Karpas-422 (cell line): Measurements from ENCODE around the gene CCSER1. TPM values are rescaled to one million over a fixed set of nuclear protein-coding genes. Genes with fewer than 3 reads are reported as not detected.
"Not testable (repeated sequence)": the region's sequence is repeated elsewhere in the genome, so short reads cannot be mapped to it uniquely, and the experiment has no call there.

ENCODE experiments used
- DNase-seq: peaks from one replicate; pipeline ENCODE4 v3.0.0-alpha.2; 2015
- H2AFZ ChIP-seq: fragments of 200-600 bp; sonication (generic); 2 replicates; pipeline ENCODE4 v1.6.1; 2014; ENCODE audit warnings: antibody characterized with exemption, low read length, mixed read lengths
- H3K27ac ChIP-seq: fragments of 200-600 bp; sonication (generic); 2 replicates; pipeline ENCODE4 v1.5.1; 2014; ENCODE audit warnings: mild to moderate bottlenecking, low read length, moderate library complexity
- H3K27me3 ChIP-seq: fragments of 200-600 bp; sonication (generic); 2 replicates; pipeline ENCODE4 v1.6.1; 2014; ENCODE audit warnings: low read length, mixed read lengths
- H3K36me3 ChIP-seq: fragments of 200-600 bp; sonication (generic); 2 replicates; pipeline ENCODE4 v1.6.1; 2014; ENCODE audit warnings: low read length, mixed read lengths; ENCODE audit not compliant: insufficient read depth
- H3K4me1 ChIP-seq: fragments of 200-600 bp; sonication (generic); 2 replicates; pipeline ENCODE4 v1.6.1; 2014; ENCODE audit warnings: mild to moderate bottlenecking, low read length, mixed read lengths
- H3K4me2 ChIP-seq: fragments of 200-600 bp; sonication (generic); 2 replicates; pipeline ENCODE4 v1.6.1; 2014; ENCODE audit warnings: low read length, low read depth, mild to moderate bottlenecking; ENCODE audit not compliant: poor library complexity, severe bottlenecking
- H3K4me3 ChIP-seq: fragments of 200-600 bp; sonication (generic); 2 replicates; pipeline ENCODE4 v1.5.1; 2014; ENCODE audit warnings: mild to moderate bottlenecking, antibody characterized with exemption, low read length, mixed read lengths
- H3K79me2 ChIP-seq: fragments of 200-600 bp; sonication (generic); 2 replicates; pipeline ENCODE4 v1.6.1; 2014; ENCODE audit warnings: mild to moderate bottlenecking, low read length, mixed read lengths
- H3K9ac ChIP-seq: fragments of 200-600 bp; sonication (generic); 2 replicates; pipeline ENCODE4 v1.6.0; 2014; ENCODE audit warnings: low read length
- H3K9me2 ChIP-seq: fragments of 200-600 bp; sonication (generic), shearing (Covaris generic); replicated peaks from 2 replicates; pipeline ENCODE4 v1.6.0; 2014; ENCODE audit warnings: mild to moderate bottlenecking, low read length, moderate library complexity; ENCODE audit not compliant: insufficient read depth
- H3K9me3 ChIP-seq: fragments of 300-700, 200-600 bp; sonication (generic); 2 replicates; pipeline ENCODE4 v1.6.1; 2014; ENCODE audit warnings: low read length, mixed read lengths
- H4K20me1 ChIP-seq: fragments of 200-600 bp; sonication (generic); 2 replicates; pipeline ENCODE4 v1.6.1; 2014; ENCODE audit warnings: mild to moderate bottlenecking, antibody characterized with exemption, low read length, low read depth; ENCODE audit not compliant: insufficient read depth
- total RNA-seq: library from RNA; depleted of rRNA; stranded (reverse); fragments of >200 nt; shearing (Covaris generic); gene quantifications from 2 replicates; pipeline ENCODE4 v1.2.3, GENCODE V29; 2014; ENCODE audit warnings: low replicate concordance

CCSER1 gene
- total RNA-seq, 1 experiment from 2014 or later: 3.6 TPM

DNA sequence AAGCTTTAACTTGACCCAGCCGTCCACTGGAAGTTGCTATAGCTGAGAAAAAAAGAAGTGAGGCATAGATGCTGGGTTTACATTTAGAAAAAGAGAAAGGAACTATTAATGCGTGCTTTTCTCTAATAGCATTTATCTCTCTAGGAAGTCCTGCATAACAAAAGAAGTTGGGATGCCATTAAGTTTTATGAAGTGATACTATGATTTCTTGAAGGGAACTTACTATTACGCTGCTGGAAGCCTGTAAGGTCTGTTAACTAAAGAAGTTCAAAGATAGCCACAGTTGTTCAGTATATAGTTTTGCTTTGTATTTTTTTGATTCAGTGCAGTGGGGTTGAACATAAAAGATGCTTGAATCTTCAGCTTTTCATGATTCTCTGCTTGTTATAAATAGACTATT lies 203.4 kb downstream of the CCSER1 start:
- H3K36me3 ChIP-seq: no peaks in the 10 kb centered on the region
- no peaks in the 10 kb centered on the region for H4K20me1 ChIP-seq
- no peak overlapping the region for H3K27ac ChIP-seq
- H3K9ac ChIP-seq: no peak overlapping the region
- no peaks in the 10 kb centered on the region for H3K79me2 ChIP-seq
- H3K27me3 ChIP-seq: no peaks in the 10 kb centered on the region
- no peak for DNase-seq
- H2AFZ ChIP-seq: no peak overlapping the region
- no peaks in the 10 kb centered on the region for H3K9me2 ChIP-seq
- H3K4me2 ChIP-seq: no peak overlapping the region
- no peaks in the 10 kb centered on the region for H3K9me3 ChIP-seq
- H3K4me3 ChIP-seq: no peak overlapping the region
- H3K4me1 ChIP-seq: no peaks in the 10 kb centered on the region

DNA sequence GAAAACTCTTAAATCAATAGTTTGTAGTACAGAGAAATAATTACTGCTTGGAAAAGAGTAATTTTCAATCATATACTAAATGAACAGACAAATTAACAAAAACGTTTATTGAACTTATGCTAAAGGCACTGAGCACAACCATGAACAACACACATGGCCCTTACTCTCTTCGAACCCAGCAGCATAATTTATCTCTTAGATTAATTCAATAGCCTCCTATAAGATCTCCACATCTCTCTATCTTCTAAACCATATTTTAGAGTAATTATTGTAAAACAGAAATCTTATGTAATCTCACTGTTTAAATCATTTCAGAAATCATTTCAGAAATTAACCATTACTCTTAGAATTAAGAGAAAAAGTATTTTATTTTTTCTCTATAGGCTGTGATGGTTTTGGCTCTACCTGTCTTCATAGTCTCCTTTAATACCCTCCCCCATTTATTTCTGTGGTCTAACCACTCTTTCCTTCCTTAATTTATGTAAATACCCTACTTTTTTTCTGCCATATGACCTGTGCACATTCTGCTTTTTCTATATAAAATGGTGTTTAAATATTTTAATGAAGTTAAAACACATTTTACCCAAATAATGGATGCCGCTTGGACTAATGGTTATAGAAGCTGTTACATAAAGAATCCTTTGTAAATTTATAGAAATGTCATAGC lies 218.5 kb downstream of the CCSER1 start:
- H3K36me3 ChIP-seq: no peaks in the 10 kb centered on the region
- no peaks in the 10 kb centered on the region for H3K9me2 ChIP-seq
- no peak overlapping the region for H3K9ac ChIP-seq
- H4K20me1 ChIP-seq: no peaks in the 10 kb centered on the region
- no peaks in the 10 kb centered on the region for H3K27me3 ChIP-seq
- DNase-seq: no peak
- H3K27ac ChIP-seq: no peak overlapping the region
- no peak overlapping the region for H3K4me2 ChIP-seq
- H3K4me1 ChIP-seq: no peaks in the 10 kb centered on the region
- H3K4me3 ChIP-seq: no peak overlapping the region
- no peak overlapping the region for H2AFZ ChIP-seq
- no peaks in the 10 kb centered on the region for H3K79me2 ChIP-seq
- H3K9me3 ChIP-seq: no peaks in the 10 kb centered on the region

DNA sequence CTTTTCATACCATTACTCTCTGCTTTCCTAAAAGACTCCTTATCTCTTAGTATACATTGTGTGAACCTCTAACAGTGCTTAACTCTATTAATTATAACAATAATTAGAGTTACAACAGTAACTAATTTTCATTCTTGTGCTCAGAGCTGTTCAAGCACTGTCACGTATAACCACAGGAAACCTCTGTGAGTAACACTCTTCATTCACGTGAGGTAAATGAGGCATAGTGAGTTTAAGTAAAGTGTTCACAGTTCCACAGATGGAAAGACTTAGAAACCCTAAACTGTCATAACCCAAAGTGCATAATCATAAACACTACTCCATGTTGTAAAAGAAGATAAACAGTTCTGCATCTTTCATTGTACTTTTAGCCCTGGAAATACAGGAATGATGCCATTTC lies 222.4 kb downstream of the CCSER1 start:
- Histone ChIP-seq H3K4me1 (no peaks in the 10 kb centered on the region), H3K27me3 (no peaks in the 10 kb centered on the region), H3K79me2 (no peaks in the 10 kb centered on the region), H3K4me2 (no peak overlapping the region), H2AFZ (no peak overlapping the region), H4K20me1 (no peaks in the 10 kb centered on the region), H3K9ac (no peak overlapping the region), H3K4me3 (no peak overlapping the region), H3K9me3 (no peaks in the 10 kb centered on the region), H3K9me2 (no peaks in the 10 kb centered on the region), H3K27ac (no peak overlapping the region), H3K36me3 (no peaks in the 10 kb centered on the region)
- DNase-seq: no peak

DNA sequence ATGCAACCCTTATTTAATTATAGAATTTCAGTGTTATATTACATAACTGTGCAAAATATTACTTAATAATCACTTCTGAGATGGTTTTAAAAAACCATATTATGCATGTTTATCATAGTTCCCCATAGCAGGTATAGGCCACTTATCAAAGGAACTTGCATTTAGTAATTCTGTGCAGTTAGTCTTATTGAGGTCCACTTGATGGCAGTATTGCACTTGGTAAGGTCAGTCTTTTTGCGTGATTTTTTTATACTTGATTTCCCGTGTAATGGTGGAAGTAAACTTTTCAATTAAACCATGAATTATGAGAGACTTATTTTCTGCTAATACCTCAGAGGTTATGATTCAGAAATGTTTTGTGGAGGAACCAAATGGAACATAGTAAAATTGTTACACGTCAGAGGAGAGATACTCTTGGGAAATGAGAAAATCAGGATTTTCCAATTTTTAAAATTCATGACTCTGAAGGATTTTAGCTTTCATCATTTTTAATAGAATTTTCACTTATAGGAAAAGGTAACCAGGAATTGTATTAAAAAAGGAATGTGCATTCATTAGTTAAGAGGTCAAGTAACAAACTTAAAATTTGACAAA lies 230.0 kb downstream of the CCSER1 start:
- no peak overlapping the region for H3K4me2 ChIP-seq
- no peaks in the 10 kb centered on the region for H3K9me2 ChIP-seq
- H3K27me3 ChIP-seq: no peaks in the 10 kb centered on the region
- no peak overlapping the region for H3K9ac ChIP-seq
- no peak overlapping the region for H2AFZ ChIP-seq
- no peaks in the 10 kb centered on the region for H3K4me1 ChIP-seq
- DNase-seq: peak; percentile 76
- no peaks in the 10 kb centered on the region for H3K36me3 ChIP-seq
- no peak overlapping the region for H3K4me3 ChIP-seq
- H3K27ac ChIP-seq: no peak overlapping the region
- H3K9me3 ChIP-seq: no peaks in the 10 kb centered on the region
- no peaks in the 10 kb centered on the region for H4K20me1 ChIP-seq
- no peaks in the 10 kb centered on the region for H3K79me2 ChIP-seq

DNA sequence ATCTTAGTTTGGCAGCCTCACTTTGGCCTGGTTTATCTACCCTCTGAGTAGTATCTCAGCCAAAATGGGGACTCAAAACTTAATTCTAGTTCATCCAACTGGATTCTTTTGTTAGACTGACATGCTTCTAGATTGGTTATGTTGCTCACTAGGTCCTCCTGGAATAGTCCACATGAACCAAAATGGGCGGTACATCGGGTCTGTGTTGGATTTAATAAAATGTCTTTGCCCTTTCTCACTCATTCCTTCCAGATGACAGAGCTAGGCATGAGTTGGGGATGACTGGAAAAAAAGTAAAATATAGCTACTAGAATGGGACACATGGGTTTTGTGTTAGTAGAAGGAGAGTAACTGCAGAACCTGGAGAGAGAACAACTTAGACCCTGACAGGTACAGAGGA lies 247.9 kb downstream of the CCSER1 start:
- Histone ChIP-seq H3K9me3 (no peaks in the 10 kb centered on the region), H3K4me1 (no peaks in the 10 kb centered on the region), H4K20me1 (no peaks in the 10 kb centered on the region), H3K36me3 (no peaks in the 10 kb centered on the region), H3K4me2 (no peak overlapping the region), H3K9ac (no peak overlapping the region), H3K4me3 (no peak overlapping the region), H3K27ac (no peak overlapping the region), H3K27me3 (no peaks in the 10 kb centered on the region), H2AFZ (no peak overlapping the region), H3K79me2 (no peaks in the 10 kb centered on the region), H3K9me2 (0 out of 2 replicates have a peak, but pooled peaks cover 5% of the 10 kb centered on the region)
- DNase-seq: no peak

DNA sequence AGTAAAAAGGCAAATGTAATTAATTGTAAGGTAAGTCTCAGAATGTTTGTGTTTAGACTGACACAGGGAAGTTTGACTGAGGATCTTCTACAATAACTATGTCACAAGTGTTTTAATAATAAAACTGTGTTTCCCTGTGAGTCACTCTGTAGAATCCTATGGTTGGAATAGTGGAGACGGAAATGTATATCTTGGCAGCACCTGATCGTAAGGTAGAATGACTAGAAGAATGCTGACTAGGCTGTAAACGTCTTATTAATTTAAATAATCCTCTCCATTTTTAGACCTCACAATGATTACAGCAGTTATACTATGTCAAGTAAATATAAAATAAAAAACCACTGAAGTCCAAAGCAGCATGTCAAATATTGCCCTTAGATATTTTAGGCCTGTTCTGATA lies 266.0 kb downstream of the CCSER1 start:
- H3K36me3 ChIP-seq: no peaks in the 10 kb centered on the region
- no peaks in the 10 kb centered on the region for H3K27me3 ChIP-seq
- no peaks in the 10 kb centered on the region for H4K20me1 ChIP-seq
- no peak for DNase-seq
- H3K9me3 ChIP-seq: no peaks in the 10 kb centered on the region
- no peak overlapping the region for H2AFZ ChIP-seq
- no peaks in the 10 kb centered on the region for H3K4me1 ChIP-seq
- H3K4me3 ChIP-seq: no peak overlapping the region
- H3K79me2 ChIP-seq: no peaks in the 10 kb centered on the region
- no peak overlapping the region for H3K27ac ChIP-seq
- no peaks in the 10 kb centered on the region for H3K9me2 ChIP-seq
- H3K4me2 ChIP-seq: no peak overlapping the region
- H3K9ac ChIP-seq: no peak overlapping the region

DNA sequence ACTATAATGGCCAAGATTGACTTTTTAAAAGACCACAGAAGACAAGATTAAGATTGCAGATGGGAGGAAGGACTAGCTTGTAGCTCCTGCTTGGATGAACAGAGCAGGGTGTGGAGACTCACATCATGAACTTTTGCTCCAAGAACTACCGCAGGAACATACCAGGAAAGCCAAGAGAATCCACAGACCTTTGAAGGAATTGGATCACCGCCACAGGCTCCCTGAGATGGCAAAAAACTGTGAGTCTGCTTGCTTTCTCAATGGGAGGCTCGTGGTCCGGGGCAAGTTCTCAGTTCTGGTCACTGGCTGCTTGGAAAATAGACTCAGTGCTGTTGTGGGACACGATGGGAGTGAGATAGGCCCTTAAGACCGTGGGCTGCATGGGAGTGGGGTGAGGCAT lies 276.6 kb downstream of the CCSER1 start:
- Histone ChIP-seq H4K20me1 (no peaks in the 10 kb centered on the region), H3K4me1 (no peaks in the 10 kb centered on the region), H2AFZ (no peak overlapping the region), H3K27ac (no peak overlapping the region), H3K9ac (no peak overlapping the region), H3K9me2 (no peaks in the 10 kb centered on the region), H3K27me3 (no peaks in the 10 kb centered on the region), H3K9me3 (no peaks in the 10 kb centered on the region), H3K4me3 (no peak overlapping the region), H3K79me2 (no peaks in the 10 kb centered on the region), H3K4me2 (no peak overlapping the region), H3K36me3 (no peaks in the 10 kb centered on the region)
- DNase-seq: no peak

DNA sequence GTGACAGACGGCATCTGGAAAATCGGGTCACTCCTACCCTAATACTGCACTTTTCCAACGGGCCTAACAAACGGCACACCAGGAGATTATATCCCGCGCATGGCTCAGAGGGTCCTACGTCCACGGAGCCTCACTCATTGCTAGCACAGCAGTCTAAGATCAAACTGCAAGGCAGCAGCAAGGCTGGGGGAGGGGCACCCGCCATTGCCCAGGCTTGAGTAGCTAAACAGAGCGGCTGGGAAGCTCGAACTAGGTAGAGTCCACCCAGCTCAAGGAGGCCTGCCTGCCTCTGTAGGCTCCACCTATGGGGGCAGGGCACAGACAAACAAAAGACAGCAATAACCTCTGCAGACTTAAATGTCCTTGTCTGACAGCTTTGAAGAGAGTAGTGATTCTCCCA lies 280.7 kb downstream of the CCSER1 start:
- not testable (repeated sequence) for H3K4me3 ChIP-seq, H3K27me3 ChIP-seq, H3K9ac ChIP-seq, DNase-seq, H3K9me3 ChIP-seq, H3K79me2 ChIP-seq, H3K9me2 ChIP-seq, H3K36me3 ChIP-seq, H4K20me1 ChIP-seq, H3K4me1 ChIP-seq, H3K4me2 ChIP-seq, H2AFZ ChIP-seq, H3K27ac ChIP-seq
